Esophagus (tissue), 2 donors: Measurements from ENCODE around the gene DUOX1. TPM values are rescaled to one million over a fixed set of nuclear protein-coding genes. Genes with fewer than 3 reads are reported as not detected.

ENCODE experiments used
- H3K27ac ChIP-seq, 2 donors: one replicate each; pipeline ENCODE4 v1.5.1; 2013; ENCODE audit warnings: low read depth in 2 of 2, mild to moderate bottlenecking in 2 of 2, inconsistent platforms in 1 of 2, low read length in 1 of 2, moderate library complexity in 1 of 2
- H3K27me3 ChIP-seq, 2 donors: one replicate each; pipeline ENCODE4 v1.6.1; 2013; ENCODE audit warnings: low read length in 2 of 2, control low read depth in 1 of 2, mild to moderate bottlenecking in 1 of 2; ENCODE audit not compliant: insufficient read depth in 2 of 2, control insufficient read depth in 1 of 2
- H3K36me3 ChIP-seq, 2 donors: one replicate each; pipeline ENCODE4 v1.6.1; 2013; ENCODE audit warnings: low read length in 1 of 2; ENCODE audit not compliant: control insufficient read depth in 2 of 2, insufficient read depth in 2 of 2
- H3K4me1 ChIP-seq, 2 donors: one replicate each; pipeline ENCODE4 v1.6.1; 2013; ENCODE audit warnings: low read length in 1 of 2; ENCODE audit not compliant: control insufficient read depth in 2 of 2, insufficient read depth in 2 of 2
- H3K4me3 ChIP-seq, 2 donors: one replicate each; pipeline ENCODE4 v1.5.1; 2013; ENCODE audit warnings: low read length in 2 of 2, mild to moderate bottlenecking in 2 of 2, low read depth in 1 of 2, moderate library complexity in 1 of 2
- H3K9me3 ChIP-seq, 2 donors: one replicate each; pipeline ENCODE4 v1.6.1; 2013; ENCODE audit warnings: mild to moderate bottlenecking in 2 of 2, low read depth in 1 of 2, low read length in 1 of 2, moderate library complexity in 1 of 2; ENCODE audit not compliant: control insufficient read depth in 2 of 2, insufficient read depth in 1 of 2
- WGBS, 2 donors: extraction: QIAGEN DNeasy Blood & Tissue Kit; methylation state at CpG; one replicate each; pipeline ENCODE4 v1.1.7; 2013; 5-methylcytosine and 5-hydroxymethylcytosine counted together
- polyA plus RNA-seq, 2 donors: library from polyadenylated mRNA; stranded (reverse); fragments of 200-250 nt; gene quantifications; one replicate each; pipeline ENCODE4 v1.2.3, GENCODE V29; 2013
- donor health status: healthy with polysubstance abuse.
- donor health status: Bipolar disorder and iron deficiency.

The DUOX1 gene
- polyA plus RNA-seq, 2 donors = 64.7 to 111 TPM

- WGBS, 2 donors = 61 to 73% methylated on average over 1 of the region's 1 CpG
- H3K36me3 ChIP-seq = no peaks in the 10 kb centered on the region
- no peak overlapping the region for H3K4me3 ChIP-seq
- H3K4me1 ChIP-seq = no peaks in the 10 kb centered on the region
- no peak overlapping the region for H3K27ac ChIP-seq
- H3K27me3 ChIP-seq = no peaks in the 10 kb centered on the region
- H3K9me3 ChIP-seq = no peaks in the 10 kb centered on the region
Observed at GRCh38 chr15:45212493-45212892, 82.7 kb downstream of the DUOX1 start.

Other genes starting within 250 kb of the DUOX1 start
- not detected for gene TERB2, start 173.3 kb upstream of the DUOX1 start, polyA plus RNA-seq
- gene SORD, start 106.8 kb upstream of the DUOX1 start, polyA plus RNA-seq = 10 to 100 TPM in 1 of 2 donors, 1 to 10 TPM in 1; 6.4 to 18.3 TPM
- gene DUOX2, start 15.8 kb upstream of the DUOX1 start, polyA plus RNA-seq = 10 to 100 TPM; 15.8 to 26.3 TPM
- gene DUOXA2, start 15.7 kb upstream of the DUOX1 start, polyA plus RNA-seq = 10 to 100 TPM in 1 of 2 donors, 1 to 10 TPM in 1; 8.4 to 39.1 TPM
- 100 to 1,000 TPM; 145 to 174 TPM for gene DUOXA1, start 115 bp upstream of the DUOX1 start, polyA plus RNA-seq
- 1 to 10 TPM; 2.1 to 2.4 TPM for gene SHF, start 58.0 kb downstream of the DUOX1 start, polyA plus RNA-seq
- gene SLC28A2, start 122.2 kb downstream of the DUOX1 start, polyA plus RNA-seq = not detected
- gene GATM, start 248.6 kb downstream of the DUOX1 start, polyA plus RNA-seq = 10 to 100 TPM; 12.5 to 15.7 TPM